Kidney (tissue), 14 donors: ENCODE data around the gene KCNH4. TPM values are rescaled to one million over a fixed set of nuclear protein-coding genes. Genes with fewer than 3 reads are reported as not detected.

Experiments
- DNase-seq, 5 donors: peaks; one replicate each; pipeline ENCODE4 v3.0.0-alpha.2; 2013 to 2020
- FAIRE-seq: peaks from 2 replicates; lab custom pipeline; 2012; peaks lifted over from hg19 to GRCh38; lab: Jason Lieb, UNC
- H3K27ac ChIP-seq, 2 donors: one replicate each; pipeline ENCODE4 v1.7.0; 2013; ENCODE audit warnings: low read depth in 2 of 2, low read length in 2 of 2, inconsistent platforms in 1 of 2
- H3K27me3 ChIP-seq: one replicate; pipeline ENCODE4 v1.7.1; 2013; ENCODE audit warnings: low read length, inconsistent platforms; ENCODE audit not compliant: control insufficient read depth, insufficient read depth
- H3K36me3 ChIP-seq, 3 donors: one replicate each; pipeline versions ENCODE4 v1.7.0 to v1.7.1; 2013; ENCODE audit warnings: low read length in 3 of 3, control low read depth in 1 of 3, inconsistent platforms in 1 of 3; ENCODE audit not compliant: insufficient read depth in 3 of 3, control insufficient read depth in 2 of 3
- H3K4me1 ChIP-seq, 3 donors: one replicate each; pipeline versions ENCODE4 v1.7.0 to v1.7.1; 2013; ENCODE audit warnings: low read length in 3 of 3, inconsistent platforms in 1 of 3, low read depth in 1 of 3; ENCODE audit not compliant: control insufficient read depth in 2 of 3, insufficient read depth in 2 of 3
- H3K4me3 ChIP-seq, 3 donors: one replicate each; pipeline versions ENCODE4 v1.7.0 to v1.8.1; 2013; ENCODE audit warnings: low read length in 3 of 3, control low read depth in 1 of 3, inconsistent platforms in 1 of 3
- H3K9ac ChIP-seq, 3 donors: one replicate each; pipeline versions ENCODE4 v1.7.0 to v1.7.1; 2013; ENCODE audit warnings: low read length in 3 of 3, control low read depth in 1 of 3, inconsistent platforms in 1 of 3
- H3K9me3 ChIP-seq, 3 donors: one replicate each; pipeline versions ENCODE4 v1.7.0 to v1.7.1; 2013; ENCODE audit warnings: low read length in 3 of 3, control low read depth in 1 of 3, inconsistent platforms in 1 of 3; ENCODE audit not compliant: control insufficient read depth in 2 of 3, insufficient read depth in 1 of 3
- intact Hi-C: fragments of 100-400 bp; cut with DNase I; formaldehyde crosslinking; loops from one replicate; pipeline ENCODE4 v1.11.1; 2022
- polyA plus RNA-seq: library from polyadenylated mRNA; stranded (reverse); fragments of 350-450 nt; fragmentation: Illumina TruSeq; extraction: RNeasy Lipid Tissue Mini Kit (QIAGEN cat#74804); gene quantifications from one replicate; pipeline ENCODE4 v1.2.3, GENCODE V29; 2014; ENCODE audit warnings: low read depth, low replicate concordance; ENCODE audit not compliant: insufficient read depth
- total RNA-seq: library from RNA; stranded (reverse); fragmentation: NEBNext Ultra II Directional; extraction: Animal tissue kit (Norgen Biotek cat#: 25700); gene quantifications from one replicate; pipeline ENCODE4 v1.2.1, GENCODE V29; 2021
- TF ChIP-seq, protein P1 (sequence below): IDR thresholded peaks from 3 replicates; pipeline ENCODE4 v1.5.1; 2012; ENCODE audit warnings: mild to moderate bottlenecking, moderate library complexity, borderline replicate concordance; ENCODE audit not compliant: insufficient read depth; ENCODE audit errors: extremely low read depth
- donor health status: control.
- donor health status: control.
- donor health status: control.
- donor health status: control.
- donor health status: control.
- donor health status: DM: yes; HTN: yes; CAD: no.
- donor health status: Normal renal cell carcinoma (clear cell type).

The KCNH4 gene
- total and polyA plus RNA-seq, 2 donors from 2014 or later = 0.35 TPM; not detected in 1

DNA sequence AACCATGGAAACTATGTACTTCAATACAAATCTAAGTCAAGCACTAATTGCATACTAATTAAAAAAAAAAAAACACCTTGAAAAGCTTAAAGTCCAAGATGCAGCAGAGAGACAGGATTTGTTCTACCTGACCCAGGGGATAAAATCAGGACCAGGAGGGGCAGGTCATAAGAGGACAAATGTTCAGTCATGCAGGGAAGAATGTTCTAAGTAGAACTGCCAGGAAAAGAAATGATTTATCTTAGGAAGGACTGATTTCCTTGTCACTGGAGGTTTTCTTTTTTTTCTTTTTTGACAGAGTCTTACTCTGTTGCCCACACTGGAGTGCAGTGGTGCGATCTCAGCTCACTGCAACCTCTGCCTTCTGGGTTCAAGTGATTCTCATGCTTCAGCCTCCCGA lies 22.4 kb upstream of the KCNH4 start:
- DNase-seq (peak in 1 of 5 donors; percentile 26), FAIRE-seq (peak; percentile 52)
- Histone ChIP-seq H3K4me1 (peaks cover 0 to 29% (median 20%) of the 10 kb centered on the region in 3 donors), H3K27me3 (no peaks in the 10 kb centered on the region), H3K36me3 (peaks cover 3 to 19% (median 10%) of the 10 kb centered on the region in 3 donors), H3K4me3 (no peak overlapping the region), H3K9ac (no peak overlapping the region), H3K27ac (peak overlapping the region in 1 of 2 donors; percentile 80), H3K9me3 (no peaks in the 10 kb centered on the region)
- intact Hi-C loops = no loop called here
- TF ChIP-seq, protein P1, sequence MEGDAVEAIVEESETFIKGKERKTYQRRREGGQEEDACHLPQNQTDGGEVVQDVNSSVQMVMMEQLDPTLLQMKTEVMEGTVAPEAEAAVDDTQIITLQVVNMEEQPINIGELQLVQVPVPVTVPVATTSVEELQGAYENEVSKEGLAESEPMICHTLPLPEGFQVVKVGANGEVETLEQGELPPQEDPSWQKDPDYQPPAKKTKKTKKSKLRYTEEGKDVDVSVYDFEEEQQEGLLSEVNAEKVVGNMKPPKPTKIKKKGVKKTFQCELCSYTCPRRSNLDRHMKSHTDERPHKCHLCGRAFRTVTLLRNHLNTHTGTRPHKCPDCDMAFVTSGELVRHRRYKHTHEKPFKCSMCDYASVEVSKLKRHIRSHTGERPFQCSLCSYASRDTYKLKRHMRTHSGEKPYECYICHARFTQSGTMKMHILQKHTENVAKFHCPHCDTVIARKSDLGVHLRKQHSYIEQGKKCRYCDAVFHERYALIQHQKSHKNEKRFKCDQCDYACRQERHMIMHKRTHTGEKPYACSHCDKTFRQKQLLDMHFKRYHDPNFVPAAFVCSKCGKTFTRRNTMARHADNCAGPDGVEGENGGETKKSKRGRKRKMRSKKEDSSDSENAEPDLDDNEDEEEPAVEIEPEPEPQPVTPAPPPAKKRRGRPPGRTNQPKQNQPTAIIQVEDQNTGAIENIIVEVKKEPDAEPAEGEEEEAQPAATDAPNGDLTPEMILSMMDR = no peak

- no peaks in the 10 kb centered on the region for H3K27me3 ChIP-seq
- no peak for DNase-seq
Observed at GRCh38 chr17:42202696-42203095, 21.8 kb upstream of the KCNH4 start.

GRCh38 chr17:42202159-42202558 lies 21.2 kb upstream of the KCNH4 start:
- DNase-seq (no peak), FAIRE-seq (no peak)
- Histone ChIP-seq H3K9me3 (no peaks in the 10 kb centered on the region), H3K36me3 (peaks cover 0 to 15% (median 10%) of the 10 kb centered on the region in 3 donors), H3K27ac (peak overlapping the region; percentile 74 to 80), H3K9ac (no peak overlapping the region), H3K4me3 (no peak overlapping the region), H3K27me3 (no peaks in the 10 kb centered on the region), H3K4me1 (peaks cover 0 to 29% (median 20%) of the 10 kb centered on the region in 3 donors)
- TF ChIP-seq, protein P1 = no peak
- intact Hi-C loops = no loop called here

More at GRCh38 chr17:42202696-42203095, 21.8 kb upstream of the KCNH4 start:
- no peak for FAIRE-seq
- Histone ChIP-seq H3K4me3 (no peak overlapping the region), H3K27ac (peak overlapping the region; percentile 74 to 80), H3K9me3 (no peaks in the 10 kb centered on the region), H3K9ac (no peak overlapping the region), H3K4me1 (peaks cover 0 to 29% (median 20%) of the 10 kb centered on the region in 3 donors), H3K36me3 (peaks cover 3 to 19% (median 10%) of the 10 kb centered on the region in 3 donors)
- TF ChIP-seq, protein P1 = no peak
- intact Hi-C loops = no loop called here

- H3K27ac ChIP-seq = peak overlapping the region; percentile 69 to 80
- no peak overlapping the region for H3K9ac ChIP-seq
- H3K27me3 ChIP-seq = no peaks in the 10 kb centered on the region
- FAIRE-seq (no peak), DNase-seq (no peak)
- TF ChIP-seq, protein P1 = no peak
- peaks cover 0 to 29% (median 20%) of the 10 kb centered on the region in 3 donors for H3K4me1 ChIP-seq
- peaks cover 0 to 13% (median 10%) of the 10 kb centered on the region in 3 donors for H3K36me3 ChIP-seq
- intact Hi-C loops = no loop called here
- H3K4me3 ChIP-seq = no peak overlapping the region
- H3K9me3 ChIP-seq = no peaks in the 10 kb centered on the region
Observed at GRCh38 chr17:42201458-42201772, 20.5 kb upstream of the KCNH4 start.
